GM19455 (cell line): ENCODE measurements around the gene C2orf80.
"Not testable (repeated sequence)": the region's sequence is repeated elsewhere in the genome, so short reads cannot be mapped to it uniquely, and the experiment has no call there.

Experiments used
- ATAC-seq: cut with Tn5 transposase; IDR thresholded peaks from one replicate; pipeline ENCODE4 v1.9.1; 2021; ENCODE audit not compliant: unreplicated experiment

Gene C2orf80

DNA sequence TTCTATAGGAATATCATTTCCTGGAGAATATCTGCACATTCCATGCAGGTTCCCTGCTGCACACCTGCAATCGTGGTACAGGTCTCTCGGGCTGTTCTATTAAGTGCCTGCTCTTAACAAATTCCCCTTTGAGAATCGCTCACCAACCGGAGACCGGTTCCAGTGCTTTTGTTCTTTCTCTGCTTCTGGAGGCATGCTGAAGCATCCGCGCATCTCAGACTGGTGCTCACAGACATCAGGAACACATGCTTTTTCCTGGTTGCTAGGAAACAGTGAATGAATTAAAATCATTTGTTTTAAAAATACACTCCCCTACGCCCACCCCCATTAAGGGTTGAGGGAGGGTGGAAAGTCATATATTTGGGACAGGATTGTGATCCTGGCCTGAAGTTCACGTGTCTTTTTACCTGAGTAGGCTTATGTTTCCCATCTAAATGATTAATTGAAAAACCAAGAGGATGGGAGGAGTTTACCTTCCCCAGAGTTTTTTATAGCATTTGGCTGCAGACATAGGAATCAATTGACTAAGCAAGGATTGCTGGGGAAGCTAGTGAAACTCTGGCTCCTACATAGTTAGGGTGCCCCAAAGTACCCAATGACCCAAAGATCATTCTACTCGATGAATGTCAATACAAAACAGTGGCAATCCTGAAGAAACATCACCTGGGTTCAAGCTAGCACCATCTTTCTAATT lies at the start of gene C2orf80:
Gene C2orf80 (minus strand): TSS at position 221 of the 694 bp plus-strand sequence. CDS start 3,044 bp downstream, outside the sequence.
- no peak for ATAC-seq

DNA sequence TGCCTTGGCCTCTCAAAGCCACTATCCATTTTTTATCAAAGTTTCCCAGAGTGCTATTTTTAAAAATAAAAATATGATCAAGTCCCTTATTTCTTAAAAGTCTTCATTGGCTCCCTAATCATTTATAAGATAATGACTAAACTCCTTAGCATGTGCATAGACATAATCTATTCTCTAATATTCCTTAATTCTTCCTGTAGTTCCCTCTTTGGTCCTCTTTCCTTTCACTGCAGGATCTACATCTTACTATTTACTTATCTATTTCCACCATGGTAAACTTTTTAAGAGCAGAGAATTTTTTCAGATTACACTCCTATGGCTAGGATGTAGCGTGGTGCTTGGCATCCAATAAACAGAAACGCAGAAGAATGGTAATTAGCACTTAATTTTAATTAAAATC lies 46.0 kb upstream of the C2orf80 start:
- no peak for ATAC-seq

DNA sequence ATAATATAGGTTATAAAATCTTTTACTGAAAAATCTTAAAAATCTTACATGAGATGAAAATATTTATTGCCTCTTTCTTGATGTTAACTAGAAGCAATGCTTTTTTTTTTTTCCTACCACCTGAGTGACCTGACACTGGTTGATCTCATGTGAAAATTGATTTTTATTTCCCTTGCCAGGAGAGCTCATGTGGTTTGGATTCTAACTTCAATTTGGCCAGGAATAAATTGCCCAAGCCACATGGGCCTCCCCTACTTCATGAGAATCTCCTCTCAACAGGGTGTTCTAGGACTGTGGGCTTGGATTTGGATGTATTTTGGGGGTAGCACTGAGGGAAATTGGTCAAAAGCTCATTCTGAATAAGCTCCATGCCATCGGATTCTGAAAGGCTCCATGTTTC lies 45.0 kb upstream of the C2orf80 start:
- ATAC-seq = no peak

DNA sequence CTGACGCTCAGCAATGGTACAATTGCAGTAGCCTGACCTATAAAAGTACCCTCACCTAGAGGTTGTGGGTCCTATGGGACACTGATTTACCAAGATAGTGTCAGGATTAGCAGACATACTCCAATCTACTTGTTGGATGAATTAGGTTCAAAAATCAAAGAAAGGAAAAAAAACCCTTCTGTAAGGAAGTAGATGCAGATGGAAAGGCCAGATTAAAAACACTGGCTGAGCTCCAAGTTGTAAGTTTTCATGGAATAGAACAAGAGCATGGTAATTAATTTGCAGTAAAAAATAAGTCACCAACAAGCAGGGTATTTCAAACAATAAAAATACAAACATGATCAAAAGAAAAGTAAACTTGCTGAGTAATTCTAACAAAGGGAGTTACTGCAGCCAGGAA lies 38.6 kb upstream of the C2orf80 start:
- ATAC-seq = no peak

DNA sequence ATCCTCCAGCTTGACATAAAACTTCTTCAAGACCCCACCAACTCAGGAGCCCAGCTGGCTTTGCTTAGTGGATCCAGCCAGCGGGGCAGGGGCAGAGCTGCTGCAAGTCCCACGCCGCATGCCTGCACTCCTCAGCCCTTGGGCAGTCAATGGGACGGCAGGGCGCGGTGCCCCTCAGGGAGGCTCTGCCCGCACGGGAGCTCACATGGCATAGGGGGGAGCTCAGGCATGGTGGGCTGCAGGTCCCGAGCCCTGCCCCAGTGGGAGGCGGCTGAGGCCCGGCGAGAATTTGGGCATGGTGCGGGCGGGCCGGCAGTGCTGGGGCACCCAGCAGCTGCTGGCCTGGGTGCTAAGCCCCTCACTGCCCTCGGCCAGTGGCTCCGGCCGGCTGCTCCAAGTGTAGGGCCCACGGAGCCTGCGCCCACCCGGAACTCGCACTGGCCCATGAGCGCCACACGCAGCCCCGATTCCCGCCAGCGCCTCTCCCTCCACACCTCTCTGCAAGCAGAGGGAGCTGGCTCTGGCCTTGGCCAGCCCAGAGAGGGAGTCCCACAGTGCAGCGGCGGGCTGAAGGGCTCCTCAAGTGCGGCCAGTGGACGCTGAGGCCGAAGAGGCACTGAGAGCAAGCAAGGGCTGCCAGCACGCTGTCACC lies 37.9 kb upstream of the C2orf80 start:
- no peak for ATAC-seq

DNA sequence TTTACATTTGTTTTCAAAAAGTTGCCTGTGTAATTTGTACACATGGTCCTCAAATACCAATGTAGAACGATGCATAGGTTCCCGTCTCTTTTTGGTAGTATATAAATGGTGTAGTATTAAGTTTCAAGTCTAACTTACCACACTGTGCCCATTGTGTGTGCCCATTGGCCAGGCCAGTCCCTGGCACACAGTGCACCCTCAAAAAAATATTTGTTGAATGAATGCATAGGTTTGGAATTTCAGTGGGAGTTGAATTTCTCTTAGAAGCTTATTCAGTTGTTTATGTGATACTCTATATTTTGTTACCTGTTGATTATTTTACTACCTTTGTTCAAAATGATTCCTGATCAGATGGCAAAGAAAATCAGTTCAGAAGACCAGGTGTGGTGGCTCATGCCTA lies 35.0 kb upstream of the C2orf80 start:
- no peak for ATAC-seq

DNA sequence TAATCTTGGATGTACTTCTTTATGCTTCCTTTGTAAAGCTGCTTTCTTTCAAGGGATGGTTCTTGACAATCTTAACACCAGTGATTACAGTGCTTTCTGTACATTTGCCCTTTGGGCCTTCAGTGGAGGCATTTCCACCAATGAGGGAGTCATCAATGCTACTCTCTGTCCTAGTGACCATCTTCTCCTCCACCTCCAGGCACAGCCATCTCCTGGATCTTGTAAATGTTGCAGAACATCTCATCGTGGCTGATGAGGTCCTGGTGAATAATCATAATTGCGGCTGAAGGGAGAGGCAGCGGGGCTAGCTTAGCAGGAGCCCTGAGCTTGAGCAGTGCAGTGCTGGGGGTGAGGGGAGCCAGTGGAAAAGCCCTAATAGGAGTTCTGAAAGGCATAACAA lies 32.5 kb upstream of the C2orf80 start:
- no peak for ATAC-seq

DNA sequence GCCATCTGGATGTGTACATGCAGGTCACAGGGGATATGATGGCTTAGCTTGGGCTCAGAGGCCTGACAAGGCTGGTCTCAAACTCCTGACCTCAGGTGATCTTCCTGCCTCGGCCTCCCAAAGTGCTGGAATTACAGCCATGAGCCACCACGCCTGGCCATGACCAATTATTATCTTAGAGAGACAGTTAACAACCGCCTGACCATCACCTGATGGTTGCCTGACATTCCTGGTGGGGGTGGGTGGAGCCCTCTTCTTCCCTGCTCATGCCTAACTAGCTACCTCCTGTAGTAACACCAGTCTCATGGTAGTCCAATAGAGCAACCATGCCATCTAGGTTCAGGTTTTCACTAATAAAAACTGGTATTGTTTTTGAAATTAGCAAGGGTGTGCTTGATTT lies 32.0 kb upstream of the C2orf80 start:
- not testable (repeated sequence) for ATAC-seq

DNA sequence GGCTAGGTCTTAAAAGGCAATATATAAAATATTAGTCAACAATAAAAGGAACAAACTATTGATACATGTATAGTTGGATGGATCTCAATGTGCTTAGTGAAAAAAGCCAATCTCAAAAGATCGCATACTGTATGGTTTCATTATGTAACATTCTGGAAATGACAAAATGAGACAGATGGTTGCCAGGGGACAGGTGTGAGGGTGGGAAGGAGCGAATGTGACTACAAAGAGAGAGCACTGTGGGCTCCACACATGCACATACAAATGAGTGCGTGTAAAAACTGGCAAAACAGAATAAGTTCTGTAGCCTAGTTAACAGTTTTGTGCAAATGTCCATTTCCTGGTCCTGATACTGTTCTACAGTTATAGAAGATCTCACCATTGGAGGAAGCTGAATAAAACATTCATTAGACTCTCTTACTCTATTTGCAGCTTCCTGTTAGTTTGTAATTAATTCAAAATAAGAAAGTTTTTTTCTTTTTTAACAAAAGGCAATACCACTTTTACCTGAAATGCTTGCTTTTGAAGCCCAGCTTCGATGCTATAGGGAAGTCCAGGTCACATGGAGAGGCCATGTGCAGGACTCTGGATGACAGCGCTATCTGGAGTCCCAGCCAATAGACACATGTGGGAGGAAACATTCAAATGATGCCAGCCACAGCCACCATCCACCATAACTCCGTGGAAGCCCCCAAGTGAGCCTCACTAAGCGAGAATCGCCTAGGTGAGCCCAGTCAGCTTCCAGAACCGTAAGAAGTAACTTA lies 21.0 kb upstream of the C2orf80 start:
- no peak for ATAC-seq

DNA sequence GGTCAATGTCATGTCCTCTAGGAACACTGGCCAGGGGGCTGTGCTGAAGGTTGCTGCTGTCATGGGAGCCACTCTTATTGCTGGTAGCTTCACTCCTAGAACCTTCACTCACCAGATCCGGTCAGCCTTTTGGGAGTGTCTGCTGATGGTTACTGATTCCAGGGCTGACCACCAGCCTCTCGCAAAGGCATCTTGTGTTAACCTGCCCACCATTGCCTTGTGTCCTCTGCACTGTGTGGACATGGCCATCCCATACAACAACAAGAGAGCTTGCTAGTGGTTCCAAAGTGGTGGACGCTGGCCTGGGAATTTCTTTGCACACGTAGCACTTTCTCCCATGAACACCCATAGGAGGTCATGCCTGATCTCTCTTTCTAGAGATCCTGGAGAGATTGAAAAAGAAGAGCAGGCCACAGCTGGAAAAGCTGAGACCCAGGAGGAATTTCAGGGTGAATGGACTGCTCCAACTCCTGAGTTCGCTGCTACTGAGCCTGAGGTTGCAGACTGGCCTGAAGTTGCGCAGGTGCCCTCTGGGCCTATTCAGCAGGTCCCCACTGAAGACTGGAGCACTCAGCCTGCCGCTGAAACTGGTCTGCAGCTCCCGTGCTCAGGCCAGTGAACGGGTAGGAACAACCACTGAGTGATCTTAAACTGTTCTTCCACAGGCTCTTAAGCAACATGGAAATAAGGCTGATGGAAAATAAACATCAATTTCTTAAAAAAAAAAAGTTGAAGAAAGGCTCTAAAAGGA lies 18.7 kb upstream of the C2orf80 start:
- ATAC-seq = no peak

DNA sequence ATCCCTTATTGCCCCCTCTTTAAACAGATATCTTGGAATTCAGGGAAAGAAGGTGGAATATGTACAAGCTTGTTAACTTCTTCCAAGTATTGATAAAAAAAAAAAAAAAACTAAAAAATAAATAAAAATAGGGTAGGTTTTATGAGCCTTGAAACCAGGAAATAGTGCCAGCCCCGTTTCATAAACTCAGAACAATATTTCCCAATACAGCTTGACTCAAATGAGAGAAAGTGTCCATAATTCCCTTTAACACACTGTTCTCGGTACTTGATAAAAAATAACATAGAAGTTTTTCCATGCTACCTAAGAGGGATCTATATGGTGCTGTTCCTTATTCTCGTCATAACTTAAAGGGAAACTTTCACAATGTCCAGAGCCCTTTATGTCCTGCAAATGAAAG lies 17.9 kb upstream of the C2orf80 start:
- ATAC-seq = no peak

DNA sequence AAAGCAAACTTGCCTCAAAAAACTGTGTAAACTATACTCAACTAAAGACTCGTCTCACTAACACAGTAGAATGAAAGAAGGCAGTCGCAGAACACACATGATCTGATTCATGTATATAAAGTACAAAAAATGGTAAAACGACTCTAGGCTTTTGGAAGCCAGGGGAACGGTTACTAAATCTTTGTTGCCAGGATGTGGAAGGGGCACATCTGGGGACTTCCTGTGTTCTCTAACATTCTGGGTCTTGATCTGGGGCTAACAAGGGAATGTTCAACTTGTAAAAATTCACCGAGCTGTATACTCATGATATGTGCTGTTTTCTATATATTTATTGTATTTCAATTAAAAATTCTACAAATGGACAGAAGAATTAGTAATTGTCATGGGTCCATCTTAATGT lies 14.3 kb upstream of the C2orf80 start:
- ATAC-seq = no peak

DNA sequence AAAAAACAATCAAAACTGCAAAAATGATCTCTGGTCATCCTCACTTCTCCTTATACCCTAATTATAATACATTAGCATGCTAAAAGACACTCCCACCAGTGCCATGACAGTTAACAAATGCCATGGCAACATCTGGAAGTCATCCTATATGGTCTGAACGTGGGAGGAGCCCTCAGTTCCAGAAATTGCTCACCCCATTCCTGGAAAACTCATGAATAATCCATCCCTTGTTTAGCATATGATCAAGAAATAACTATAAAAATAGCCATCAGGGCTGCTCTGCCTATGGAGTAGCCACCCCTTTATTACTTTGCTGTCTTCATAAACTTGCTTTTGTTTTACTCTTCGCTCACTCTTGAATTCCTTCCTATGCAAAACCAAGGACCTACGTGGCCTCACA lies 5.7 kb upstream of the C2orf80 start:
- no peak for ATAC-seq

DNA sequence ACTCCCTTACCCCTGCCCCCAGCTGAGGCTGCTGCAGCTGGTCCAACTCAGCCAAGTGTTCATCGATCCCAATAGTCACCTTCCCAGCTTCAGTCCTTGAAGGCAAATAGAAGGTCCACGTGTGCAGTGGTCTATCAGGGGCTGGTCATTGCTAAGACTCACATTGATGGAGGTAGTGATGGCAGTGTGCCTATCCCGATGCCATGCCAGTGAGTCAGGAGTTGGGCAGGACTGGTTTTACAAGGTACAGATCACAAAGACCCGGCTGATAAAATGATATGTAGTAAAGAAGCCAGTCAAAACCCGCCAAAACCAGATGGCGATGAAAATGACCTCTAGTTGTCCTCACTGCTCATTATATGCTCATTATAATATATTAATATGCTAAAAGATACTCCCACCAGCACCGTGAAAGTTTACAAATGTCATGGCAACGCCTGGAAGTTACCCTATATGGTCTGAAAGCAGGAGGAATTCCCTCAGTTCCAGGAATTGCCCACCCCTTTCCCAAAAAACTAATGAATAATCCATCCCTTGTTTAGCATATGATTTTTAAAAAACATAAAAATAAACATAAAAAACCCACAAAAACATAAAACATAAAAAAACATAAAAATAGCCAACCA lies 2.9 kb upstream of the C2orf80 start:
- ATAC-seq = no peak

DNA sequence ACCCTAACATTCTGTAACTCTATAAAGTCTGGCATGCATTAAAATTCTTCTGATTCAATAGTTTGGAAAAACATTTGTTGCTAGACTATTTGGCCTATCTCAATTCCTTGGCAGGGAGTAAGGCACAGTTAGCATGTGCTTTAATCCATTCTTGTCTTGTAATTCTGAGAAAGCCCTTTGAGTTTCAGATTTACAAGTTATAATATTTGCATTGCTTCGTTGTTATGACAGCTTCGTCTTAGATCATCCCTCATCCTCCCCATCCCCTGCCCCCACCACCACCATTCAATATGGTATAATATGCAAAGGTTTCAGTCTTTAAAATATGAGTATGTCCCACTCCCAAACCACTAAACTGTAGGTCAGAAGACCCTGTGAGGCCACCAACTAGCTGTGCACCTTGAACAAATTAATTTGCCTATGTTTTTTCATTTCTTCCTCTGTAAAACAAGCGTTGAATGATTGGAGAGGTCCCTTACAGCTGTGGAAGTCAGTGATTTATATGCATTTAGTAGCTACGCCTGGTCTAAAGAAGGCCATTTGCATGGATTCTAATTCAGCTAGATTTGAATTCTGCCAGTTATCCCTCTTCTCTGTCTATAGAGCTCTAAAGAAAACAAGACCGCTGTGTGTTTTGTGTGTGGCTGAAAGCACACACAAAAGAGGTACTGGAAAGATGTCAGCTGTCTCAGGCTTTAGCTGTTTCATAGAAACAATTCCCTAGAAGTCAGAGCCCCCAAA lies 591 bp downstream of the C2orf80 start:
- no peak for ATAC-seq

DNA sequence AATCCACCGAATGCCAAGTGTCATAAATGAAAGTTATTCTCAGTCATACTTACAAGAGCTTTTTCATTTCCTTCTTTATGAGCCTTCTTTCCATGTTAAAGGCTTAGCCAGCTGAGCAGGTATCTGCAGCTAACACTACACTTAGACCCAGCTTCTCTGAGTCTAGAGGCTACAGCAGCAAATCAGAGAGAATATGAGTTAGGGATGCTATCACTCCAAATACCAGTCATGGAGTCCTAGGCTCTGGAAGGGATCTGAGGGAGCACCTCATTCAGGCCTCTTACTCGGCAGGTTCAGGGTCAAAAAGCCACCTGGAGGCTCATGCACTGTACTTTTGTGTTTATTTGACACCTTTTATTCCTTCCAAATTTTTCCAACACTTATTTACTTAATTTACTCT lies 2.9 kb downstream of the C2orf80 start:
- ATAC-seq = no peak

DNA sequence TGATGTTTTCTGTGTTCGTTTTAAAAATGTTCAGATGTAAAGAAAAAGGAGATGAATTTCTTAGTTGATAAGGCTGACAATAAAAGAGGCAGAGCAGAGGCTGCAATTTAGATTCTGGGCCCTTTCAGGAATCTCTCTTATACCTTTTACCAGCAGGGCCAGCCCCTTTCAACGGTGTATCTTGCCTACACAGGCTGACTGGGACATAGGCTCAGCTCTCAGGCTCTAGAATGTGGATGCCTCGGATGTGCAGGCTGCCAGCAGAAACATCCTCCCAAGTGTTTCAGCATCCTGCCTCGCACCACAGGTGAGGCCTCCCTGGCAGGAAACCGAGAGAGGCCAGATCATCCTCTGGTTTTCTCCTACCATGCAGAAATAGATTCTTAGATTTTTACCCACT lies 3.4 kb downstream of the C2orf80 start:
- ATAC-seq = no peak

DNA sequence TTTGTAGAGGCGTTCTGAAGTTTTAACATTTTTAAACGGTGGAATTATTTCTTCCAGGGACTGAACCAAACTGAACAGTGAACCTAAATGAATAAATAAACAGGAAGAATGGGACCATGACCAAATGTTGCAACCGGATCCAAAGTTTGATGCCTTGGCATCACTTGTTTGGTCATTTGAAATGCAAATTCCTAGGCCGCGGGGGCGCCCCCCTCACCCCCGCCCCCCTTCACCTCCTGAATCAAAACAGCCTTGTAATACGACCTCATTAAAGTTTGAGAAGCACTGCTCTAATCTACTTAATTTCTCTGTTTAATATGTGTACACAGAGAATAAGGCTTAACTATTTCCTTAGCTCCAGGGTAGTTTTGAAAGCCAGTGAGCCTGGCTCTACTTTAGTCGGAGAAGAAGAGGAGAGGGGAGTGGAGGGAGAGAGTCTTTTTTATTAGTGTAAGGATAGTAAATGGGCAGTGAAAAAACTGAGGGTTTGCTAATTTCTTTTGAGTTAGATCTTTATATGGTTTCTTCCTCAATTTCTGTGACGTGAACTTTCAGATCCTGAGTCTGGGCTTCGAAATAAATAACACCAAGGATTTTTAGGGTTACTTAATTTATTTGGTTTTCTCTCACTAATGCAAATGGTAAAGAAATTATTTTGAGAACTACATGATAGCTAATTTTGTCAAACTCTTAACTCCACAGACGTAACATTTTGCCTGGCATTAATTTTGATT lies 5.7 kb downstream of the C2orf80 start:
- ATAC-seq = no peak

DNA sequence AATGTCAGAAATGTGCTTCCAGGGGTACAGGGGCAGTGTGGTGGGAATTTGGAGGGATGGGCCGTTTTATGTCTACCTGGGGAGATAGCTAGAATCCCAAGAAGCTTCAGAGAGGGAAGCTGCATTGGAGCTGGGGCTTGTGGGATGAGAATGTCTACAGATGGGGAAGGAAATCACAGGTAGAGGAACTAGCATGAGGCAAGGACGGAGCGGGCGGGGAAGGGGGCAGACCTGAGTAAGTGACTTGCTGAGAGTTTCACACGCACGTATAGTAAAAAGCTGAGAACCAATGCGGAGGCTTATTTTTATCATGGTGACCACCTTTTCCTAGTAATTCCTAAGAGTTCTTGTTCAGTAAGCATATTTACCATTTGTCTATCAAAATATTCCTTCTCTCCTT lies 6.3 kb downstream of the C2orf80 start:
- ATAC-seq = no peak

DNA sequence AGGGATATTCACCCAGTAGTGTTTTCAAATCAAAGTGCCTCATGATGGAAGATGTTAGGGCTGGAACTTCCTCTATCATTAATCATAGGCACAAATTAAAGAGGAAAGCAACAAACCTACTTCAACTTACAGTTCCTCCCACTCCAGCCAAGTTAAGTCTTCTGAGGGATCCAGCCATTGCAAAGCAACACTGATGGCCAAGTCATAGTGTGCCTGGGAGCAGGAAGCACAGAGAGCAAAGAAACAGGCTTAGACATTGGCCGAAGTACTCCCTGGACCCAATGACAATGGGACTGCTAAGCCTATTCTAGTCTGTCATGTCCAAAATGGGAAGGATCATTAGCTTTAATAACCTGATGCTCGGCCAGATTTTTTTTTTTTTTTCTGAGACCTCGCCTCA lies 7.0 kb downstream of the C2orf80 start:
- no peak for ATAC-seq
